Measurements from ENCODE around the gene LHFPL6.

LHFPL6 gene

DNA sequence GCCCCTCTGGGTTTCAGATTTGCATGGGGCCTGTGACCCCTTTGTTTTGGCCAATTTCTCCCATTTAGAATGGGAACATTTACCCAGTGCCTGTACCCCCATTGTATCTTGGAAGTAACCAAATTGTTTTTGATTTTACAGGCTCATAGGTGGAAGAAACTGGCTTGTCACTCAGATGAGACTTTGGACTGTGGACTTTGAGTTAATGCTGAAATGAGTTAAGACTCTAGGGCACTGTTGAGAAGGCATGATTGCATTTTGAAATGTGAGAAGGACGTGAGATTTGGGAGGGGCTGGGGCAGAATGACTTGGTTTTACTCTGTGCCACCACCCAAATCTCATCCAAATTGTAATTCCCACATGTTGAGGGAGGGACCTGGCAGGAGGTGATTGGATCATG, 306.0 kb downstream of the LHFPL6 start:
- DNase-seq (ENCODE audit: low read depth), result no peak
- no peak overlapping the region for H3K4me3 ChIP-seq (ENCODE audit: low read depth, low read length)

DNA sequence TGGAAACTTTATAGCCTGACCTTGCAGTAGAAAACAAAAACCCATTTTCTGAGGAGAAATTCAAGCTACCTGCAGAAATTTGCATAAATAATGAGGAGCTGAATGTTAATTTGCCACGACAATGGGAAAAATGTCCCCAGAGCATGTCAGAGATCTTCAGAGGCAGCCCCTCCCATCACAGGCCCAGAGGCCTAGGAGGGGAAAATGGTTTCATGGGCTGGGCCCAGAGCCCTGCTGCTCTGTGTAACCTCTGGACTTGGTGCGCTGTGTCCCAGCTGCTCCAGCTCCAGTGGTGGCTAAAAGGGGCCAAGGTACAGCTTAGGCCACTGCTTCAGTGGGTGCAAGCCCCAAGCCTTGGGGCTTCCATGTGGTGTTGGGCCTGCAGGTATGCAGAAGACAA, 306.8 kb downstream of the LHFPL6 start:
- H3K4me3 ChIP-seq (ENCODE audit: low read depth, low read length), result no peak overlapping the region
- no peak for DNase-seq (ENCODE audit: low read depth)

Data from skeletal muscle cell (primary cell).